HG02678 (cell line): ENCODE results near the gene CEP85L.

Experiments used
- ATAC-seq: cut with Tn5 transposase; IDR thresholded peaks from one replicate; pipeline ENCODE4 v1.9.1; 2021; ENCODE audit warnings: mild to moderate bottlenecking, moderate library complexity; ENCODE audit not compliant: unreplicated experiment

CEP85L gene

DNA sequence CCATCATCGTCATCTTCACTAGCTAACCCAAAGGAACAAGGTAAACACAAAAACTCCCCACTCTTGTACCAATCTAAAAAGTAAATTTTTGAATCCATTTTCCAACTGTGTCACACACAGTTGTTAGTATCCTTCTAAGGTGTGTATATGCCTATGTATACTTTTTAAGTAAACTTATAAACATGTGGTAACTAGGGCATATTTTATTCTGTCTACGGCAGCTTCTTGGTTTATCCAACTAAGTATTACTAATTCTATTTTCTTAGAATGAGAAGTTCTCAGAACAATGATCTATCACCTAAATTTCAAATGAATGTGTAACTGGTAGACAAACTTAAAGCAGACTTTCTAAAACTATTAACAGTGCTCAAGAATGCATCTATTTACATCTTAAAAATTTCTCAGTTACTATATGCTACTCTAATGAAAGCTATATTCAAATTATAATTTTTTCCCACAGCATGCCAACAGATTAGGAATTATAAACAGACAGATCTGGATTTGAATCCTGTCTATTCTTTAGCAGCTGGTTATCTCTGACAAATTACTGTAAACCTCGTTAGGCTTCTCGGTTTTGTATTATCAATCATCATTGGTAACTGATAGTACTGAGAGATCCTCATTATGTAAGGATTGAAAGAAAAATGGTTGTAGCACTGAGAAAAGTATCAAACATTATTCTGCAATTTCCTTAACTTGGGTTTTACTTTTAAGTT, 105.1 kb downstream of the CEP85L start:
- ATAC-seq, result no peak

DNA sequence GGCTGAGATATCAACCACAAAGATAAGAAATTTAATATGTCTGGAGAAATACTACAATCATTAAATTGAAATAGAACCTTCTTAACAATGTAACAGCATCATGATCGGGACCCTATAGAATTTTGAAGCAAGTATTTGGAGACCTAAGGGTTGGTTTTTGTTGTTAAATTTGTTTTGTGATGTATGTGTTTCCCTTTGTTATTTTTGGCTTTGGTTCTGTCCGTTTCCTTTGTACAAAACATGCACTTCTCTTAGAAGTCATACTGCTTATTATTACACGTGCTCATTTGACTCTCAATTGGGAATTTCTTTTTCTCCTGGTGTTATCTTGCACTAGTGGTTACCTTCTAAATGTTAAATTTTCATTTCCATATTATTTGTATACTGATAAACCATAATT, 107.3 kb downstream of the CEP85L start:
- no peak for ATAC-seq

DNA sequence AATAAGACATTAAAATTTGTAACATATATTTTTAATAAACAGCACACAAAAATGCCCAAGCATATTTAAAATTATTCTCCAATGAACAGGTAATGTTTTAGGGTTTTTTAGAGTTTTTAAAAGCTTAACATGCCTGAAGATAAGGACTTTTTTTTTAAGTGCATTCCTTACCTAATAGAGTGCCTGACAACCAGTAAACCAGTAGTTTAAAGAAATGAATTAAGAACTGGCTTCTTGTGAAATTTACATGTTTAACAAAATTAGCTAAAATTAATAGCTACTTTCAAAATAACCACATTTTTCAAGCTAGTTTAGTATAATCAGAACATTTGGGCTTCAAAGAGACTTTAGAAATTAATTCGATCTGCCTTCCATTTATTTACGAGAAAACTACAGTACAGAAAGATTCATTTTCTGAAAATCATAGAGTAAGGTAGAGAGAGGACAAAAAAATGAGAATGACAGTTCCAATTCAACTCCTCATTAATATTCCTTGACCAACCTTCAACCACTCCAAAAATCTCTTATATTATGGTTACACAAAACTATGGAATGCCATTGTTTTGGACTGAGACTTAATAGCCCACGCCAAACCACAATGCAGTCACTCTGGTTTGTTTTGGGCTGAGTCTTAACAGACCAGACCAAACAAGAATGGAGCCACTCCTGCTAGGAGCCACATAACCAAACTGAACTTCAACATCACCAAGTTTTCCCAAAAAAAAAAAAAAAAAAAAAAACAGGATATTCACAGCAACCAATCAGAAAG, 109.0 kb downstream of the CEP85L start:
- ATAC-seq, result no peak

DNA sequence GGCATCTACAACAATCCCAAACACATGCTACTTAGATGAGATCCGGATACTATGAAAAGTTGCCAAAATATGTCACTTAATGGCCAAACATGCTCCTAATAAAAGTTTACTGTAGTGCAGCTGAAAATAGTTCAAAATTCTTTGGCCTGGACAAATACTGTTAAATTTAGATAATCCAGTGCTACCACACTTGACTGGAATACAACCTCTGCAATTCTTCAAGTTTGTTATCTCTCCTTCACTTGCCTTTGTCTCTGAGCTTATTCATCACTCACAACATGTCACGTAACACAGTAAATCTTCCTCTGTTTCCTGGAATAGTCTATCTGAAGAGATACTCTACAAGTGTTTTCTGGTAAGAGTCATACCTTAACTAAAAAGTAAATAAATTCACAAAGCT, 113.8 kb downstream of the CEP85L start:
- ATAC-seq, result no peak

DNA sequence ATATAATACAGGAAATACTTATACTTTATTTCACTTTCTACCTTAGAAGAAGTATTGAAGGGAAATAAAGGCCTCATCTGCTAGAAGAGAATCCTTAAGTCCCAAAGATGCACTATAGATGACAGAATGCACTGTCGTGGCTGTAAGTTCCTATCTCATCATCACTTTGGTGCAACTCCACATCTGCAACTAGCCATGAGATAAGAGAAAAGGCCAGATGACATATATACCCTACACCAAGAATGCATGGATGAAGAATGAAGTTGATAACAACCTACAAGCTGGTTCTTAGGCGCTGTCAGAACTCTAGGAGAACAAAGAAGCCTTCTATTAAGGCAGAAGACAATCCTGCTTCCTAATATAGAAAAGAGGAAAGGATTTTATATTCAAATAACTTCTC, 114.9 kb downstream of the CEP85L start:
- ATAC-seq, result no peak

DNA sequence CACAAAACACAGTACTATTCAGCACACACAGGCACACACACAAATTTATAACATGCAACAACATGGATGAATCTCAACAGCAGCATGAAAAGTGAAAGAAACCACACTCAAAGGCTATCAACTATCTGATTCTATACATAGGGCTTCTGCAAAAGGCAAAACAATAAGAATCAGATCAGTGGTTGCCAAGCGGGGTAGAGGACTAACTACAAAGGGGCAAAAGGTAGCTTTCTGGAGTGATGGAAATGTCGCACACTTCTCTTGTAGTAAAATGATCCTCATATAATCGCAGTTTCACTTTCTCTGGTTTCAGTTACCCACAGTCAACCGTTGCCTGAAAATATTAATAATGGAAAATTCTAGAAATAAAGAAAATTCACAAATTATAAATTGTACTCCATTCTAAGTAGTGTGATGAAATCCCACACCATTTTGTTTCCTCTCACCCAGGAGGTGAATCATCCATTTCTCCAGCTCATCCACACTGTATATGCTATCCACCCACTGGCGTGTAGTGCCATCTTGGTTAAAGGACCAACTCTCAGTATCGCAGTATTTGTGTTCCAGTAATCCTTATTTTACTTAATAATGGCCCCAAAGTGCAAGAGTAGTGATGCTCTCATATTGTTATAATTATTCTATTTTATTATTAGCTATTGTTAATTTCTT, 116.1 kb downstream of the CEP85L start:
- no peak for ATAC-seq

DNA sequence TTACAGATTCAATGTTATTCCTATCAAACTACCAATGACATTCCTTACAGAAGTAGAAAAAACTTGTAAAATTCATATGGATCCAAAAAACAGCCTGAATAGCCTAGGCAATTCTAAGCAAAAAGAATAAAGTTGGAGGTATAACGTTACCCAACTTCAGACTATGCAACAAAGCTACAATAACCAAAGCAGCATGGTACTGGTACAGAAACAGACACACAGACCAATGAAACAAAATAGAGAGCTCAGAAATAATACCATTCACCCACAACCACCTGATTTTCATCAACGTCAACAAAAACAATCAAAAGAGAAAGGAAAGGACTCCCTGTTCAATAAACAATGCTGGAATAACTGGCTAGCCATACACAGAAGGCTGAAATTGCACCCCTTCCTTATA, 120.4 kb downstream of the CEP85L start:
- ATAC-seq, result no peak

DNA sequence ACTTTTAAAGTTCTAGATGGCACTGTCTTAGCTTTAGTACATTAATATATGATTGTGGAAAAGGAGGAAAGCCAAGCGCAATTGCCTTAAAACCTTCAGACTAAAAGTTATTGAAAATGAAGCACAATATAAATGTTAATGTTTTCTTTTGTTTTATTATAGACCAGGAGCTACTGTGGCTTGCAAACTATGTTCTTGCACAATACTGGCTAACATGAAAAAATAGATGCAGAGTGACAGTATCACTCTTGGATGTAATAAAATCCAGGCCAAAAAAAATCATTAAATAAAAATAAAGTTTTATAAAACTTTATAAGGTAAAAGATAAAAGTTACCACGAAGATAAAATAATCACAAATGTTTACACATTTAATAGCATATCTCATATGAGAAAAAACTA, 121.6 kb downstream of the CEP85L start:
- ATAC-seq, result no peak

DNA sequence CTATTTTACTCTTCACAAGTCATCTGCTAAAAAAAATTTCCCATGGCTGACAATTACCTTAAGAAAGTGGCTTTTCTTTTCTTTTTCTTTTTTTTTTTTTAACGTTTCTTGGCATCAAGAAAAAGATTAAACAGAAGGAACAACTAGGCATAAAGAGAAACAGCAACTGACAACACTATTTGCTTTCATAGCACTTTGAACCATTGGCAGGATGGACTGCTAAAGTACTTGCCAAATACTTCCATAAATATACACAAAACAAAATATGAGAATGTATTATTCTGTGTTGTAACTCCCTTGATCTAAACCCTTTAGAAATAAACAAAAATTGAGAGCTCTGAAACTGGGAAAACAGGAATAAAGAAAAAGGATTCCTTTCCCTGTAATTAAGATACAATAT, 123.3 kb downstream of the CEP85L start:
- no peak for ATAC-seq

DNA sequence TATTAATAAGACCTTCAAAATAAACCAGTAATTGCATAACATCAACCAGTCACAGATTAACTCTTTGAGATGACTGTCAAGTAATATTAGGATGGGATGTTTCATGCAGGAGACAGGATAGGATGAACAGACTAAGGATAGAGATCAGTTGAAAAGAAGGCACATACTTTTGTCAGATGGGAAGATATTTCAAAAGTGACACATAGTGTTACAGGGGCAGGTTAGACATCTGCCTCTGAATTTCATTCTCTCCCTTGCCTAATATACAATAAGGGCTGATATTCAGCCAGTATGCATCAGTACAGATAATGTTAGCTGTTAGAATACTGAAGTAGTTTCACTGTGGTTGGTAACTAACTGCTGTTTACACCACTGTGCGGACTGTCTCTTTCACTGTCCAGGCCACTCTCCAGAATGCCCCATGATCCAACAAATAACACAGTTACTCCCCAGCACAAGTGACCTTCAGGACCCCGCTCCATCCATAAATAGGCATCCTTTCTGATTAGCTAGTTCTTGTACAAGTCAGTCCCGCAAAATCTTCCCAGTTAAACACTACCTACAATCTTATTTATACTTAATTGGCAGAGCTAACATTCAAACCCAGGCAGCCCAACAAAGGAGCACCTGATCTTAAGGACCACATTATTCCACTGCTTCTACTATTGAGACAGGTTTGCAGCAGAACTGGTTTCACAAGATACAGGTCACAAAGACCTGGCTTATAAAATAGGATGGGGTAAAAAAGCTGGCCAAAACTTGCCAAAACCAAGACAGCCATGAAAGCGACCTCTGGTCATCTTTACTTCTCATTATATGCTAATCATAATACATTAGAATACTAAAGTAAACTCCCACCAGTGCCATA, 125.2 kb downstream of the CEP85L start:
- ATAC-seq, result no peak

DNA sequence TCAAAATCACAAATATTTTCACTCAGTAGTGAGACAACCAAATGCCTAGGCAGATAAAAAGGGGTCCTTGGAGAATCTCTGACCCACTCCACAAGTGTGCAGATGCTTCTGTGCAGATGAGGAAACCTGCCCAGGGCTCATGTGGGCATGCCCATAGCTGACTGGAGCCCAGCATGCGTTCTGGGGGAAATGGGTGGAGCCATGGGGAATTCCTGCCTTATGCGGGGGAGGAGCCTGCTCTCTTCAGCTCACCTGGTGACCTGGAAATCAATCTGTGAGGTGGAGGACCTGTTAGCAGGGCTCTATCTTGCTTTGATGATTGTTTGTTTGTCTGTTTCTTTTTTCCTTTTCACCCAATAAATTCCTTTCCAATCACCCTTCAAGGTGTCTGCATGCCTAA, 126.7 kb downstream of the CEP85L start:
- ATAC-seq, result no peak

DNA sequence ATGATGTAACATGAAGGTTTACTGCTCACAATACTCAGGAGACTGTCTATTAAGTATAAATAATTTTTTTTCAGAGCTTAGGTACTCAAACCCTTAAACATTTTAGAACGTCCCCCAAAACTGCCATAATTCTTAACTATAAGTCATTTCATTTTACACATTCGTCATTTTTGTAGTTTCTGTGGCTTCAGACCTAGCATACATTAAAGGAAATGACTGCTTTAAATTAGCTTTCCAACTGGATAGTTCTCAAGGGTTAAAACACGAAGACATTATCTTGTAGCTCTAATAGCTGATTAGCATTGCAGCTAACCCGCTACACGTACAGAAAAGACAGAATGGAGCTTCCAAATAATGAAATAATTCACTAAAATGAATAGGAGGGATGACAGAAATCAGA, 128.2 kb downstream of the CEP85L start:
- no peak for ATAC-seq

DNA sequence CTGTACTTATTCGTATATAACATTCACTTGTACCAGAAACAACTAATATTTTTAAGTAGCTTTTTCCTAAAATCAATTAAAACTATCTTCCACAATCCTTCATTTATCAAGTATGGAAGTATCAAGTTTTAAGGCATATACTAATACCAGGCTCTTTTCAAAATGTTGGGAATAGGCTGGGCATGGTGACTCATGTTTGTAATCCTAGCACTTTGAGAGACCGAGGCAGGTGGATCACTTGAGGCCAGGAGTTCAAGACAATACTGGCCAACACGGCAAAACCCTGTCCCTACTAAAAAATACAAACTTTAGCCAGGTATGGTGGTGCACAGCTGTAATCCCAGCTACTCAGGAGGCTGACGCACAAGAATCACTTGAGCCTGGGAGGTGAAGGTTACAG, 129.0 kb downstream of the CEP85L start:
- ATAC-seq, result no peak

DNA sequence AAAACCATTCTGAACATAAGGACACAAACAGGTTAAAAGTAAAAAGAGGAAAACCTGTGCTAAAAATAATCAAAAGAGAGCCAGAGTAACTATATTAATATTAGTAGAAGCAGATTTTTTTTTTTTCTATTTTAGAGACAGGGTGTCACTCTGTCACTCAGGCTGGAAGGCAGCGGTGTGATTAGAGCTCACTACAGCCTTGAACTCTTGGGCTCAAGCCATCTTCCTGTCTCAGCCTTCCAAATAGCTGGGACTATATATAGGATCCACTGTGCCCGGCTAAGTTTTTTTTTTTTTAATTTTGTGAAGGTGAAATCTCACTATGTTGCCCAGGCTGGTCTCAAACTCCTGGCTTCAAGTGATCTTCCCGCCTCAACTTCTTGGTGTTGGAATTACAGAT, 136.7 kb downstream of the CEP85L start:
- ATAC-seq, result no peak

DNA sequence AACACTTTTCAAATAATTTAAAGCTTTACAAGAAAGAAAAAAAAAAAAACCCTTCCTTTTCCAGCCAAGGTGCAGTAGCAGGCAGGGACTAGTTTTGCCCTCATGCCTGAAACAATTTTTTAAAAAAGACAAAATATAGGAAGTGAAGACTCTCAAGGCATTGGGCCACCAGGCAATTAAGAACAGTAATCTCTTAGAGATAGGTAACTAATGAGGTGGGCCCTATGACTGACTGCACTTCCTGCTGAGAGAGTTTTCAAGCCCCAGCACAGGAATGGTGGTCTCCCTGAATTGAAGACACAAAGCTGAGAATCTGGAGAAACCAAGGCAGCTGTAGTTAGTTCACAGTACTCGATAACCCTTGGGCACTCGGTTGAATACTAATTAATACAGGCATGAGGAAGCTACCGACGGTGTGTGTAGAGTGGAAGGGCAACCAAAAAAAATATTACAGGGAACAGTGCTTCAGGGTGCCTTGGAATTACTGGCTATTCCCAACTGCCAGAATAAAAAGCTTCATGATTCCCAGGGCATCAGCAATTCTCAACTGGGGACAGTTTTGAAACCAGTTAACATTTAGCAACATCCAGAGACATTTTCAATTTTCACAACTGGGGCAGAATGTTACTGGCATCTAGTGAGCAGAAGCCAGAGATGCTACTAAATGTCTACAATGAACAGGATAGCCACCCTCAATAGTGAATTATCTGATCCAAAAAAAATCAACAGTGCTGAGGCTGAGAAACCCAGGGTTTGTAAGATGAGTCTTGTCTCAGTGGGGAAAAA, 139.3 kb downstream of the CEP85L start:
- ATAC-seq, result no peak

DNA sequence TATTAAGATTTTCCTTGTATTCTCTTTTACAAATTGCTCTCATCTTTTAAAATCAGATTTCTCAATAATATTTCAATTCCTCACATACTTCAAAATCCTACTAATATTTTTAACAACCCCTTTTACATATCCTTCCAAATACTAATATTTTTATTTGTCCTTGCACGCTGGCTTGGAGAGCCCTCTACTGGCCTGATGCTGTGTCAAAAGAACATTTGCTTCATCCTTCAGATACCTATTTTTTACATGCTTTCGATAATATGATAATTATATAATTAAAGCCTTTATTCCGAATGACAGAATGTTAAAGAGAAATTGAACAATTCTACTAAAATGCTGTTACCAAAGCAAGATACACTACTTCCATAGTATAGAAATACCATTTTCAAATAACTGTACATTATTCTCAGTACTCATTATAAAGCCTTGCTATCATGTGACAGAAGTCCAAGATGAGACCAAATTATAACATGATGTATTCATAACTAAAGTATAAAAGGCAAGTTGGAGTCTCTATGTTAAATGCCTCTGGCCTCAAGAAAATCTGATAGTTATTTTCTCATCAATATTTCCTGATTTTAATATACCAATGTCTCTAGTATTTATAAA, 142.3 kb downstream of the CEP85L start:
- ATAC-seq, result no peak

DNA sequence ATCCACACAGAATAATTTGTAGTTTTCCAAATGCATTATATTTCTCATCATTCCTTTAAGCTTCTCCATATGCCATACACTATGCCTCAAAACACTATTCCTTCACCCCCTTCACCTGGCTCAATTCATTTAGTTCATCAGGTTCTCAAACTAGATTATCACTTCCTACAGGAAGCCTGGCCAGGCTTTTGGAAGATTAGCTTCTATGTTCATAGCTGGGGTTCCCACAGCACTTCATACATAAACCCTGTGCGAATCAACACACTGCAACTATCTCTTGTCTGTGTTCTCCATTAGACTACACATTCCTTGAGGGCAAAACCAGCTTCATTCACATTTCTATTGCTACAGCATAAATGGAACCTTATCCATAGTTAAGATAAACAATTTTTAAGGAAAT, 143.8 kb downstream of the CEP85L start:
- no peak for ATAC-seq

DNA sequence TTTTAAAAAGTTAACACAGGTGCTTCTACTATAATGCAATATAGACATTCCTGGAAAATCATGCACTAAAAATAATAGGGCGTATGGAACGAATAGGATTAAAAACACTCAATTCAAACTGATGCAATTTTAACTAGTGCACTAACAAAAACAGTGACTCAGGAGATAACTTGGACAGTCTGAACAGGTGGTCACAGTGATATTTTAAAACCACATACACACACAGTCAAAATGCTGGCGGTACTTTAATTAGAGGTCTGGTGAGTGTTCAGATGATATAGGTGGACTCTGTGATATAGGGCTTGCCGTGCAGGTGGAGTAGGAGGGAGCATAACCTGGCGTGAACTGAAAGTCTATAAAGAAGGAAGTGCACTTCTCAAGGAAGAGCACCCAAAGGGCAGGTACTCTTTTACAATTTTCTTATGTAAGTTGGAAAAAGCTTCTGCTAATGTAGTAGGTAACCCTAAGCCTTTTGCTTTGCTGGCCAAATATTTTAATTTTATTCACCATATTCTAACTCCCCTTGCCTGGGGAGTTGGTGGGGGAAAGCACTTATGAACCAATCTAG, 145.2 kb downstream of the CEP85L start:
- ATAC-seq, result no peak

DNA sequence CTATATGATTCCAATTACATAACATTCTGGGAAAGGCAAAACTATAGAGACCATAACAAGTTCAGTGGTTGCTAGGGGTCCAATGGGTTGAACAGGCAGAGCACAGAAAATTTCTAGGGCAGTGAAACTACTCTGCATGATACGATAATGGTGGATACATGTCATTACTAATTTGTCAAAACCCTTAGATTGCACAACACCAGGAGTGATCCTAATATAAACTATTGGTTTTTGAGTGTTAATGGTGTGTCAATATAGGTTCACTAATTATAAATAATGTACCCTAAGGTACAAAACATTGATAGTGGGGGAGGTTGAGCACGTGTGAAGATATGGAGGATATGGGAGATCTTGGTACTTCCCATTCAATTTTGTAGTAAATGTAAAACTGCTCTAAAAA, 145.7 kb downstream of the CEP85L start:
- ATAC-seq, result no peak

DNA sequence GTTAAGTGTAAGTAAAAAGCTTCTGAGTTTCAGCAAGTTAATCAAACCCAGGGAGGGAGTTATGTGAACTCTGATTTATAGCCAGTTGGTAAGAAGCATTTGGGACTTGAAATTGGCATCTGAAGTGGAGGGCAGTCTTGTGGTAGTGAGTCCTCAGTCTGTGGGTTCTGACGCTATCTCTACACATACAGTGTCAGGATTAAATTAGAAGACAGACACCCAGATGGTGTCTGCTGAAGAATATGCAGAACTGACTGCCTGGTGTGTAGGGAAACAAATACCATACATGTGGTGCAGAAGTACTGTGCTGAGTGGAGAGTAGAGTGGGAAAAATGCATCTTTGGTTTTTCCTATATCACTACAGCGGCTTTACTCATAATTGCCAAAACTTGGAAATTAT, 146.8 kb downstream of the CEP85L start:
- ATAC-seq, result no peak
